ENCODE data around the gene LRRC25.

The LRRC25 gene

GRCh38 chr19:18424122-18424889 lies 26.9 kb upstream of the LRRC25 start:
- no peak for TF ChIP-seq RAD21 (IDR thresholded peaks at IDR 0.05; ENCODE audit: low read depth)
- no peak for TF ChIP-seq TAF1 (IDR thresholded peaks at IDR 0.05; ENCODE audit: low read depth)
- TF ChIP-seq YY1 (IDR thresholded peaks at IDR 0.05; ENCODE audit: low read depth), result no peak
- TF ChIP-seq ZBTB7A (IDR thresholded peaks at IDR 0.05; ENCODE audit: low read depth), result no peak
- no peak for TF ChIP-seq TEAD4 (IDR thresholded peaks at IDR 0.05)
- no peak for TF ChIP-seq TCF12 (IDR thresholded peaks at IDR 0.05; ENCODE audit: low read depth)
- no peak for TF ChIP-seq EGR1 (IDR thresholded peaks at IDR 0.05)
- no peak for TF ChIP-seq FOXM1 (IDR thresholded peaks at IDR 0.05; ENCODE audit: borderline replicate concordance, low read depth)
- no peak for TF ChIP-seq USF1 (IDR thresholded peaks at IDR 0.05)
- TF ChIP-seq EP300 (IDR thresholded peaks at IDR 0.05; ENCODE audit: borderline replicate concordance), result no peak
- no peak for TF ChIP-seq MAX (IDR thresholded peaks at IDR 0.05)
- TF ChIP-seq REST (IDR thresholded peaks at IDR 0.05; ENCODE audit: low read depth), result no peak

- TF ChIP-seq EP300 (IDR thresholded peaks at IDR 0.05; ENCODE audit: borderline replicate concordance), result no peak
- no peak for TF ChIP-seq EGR1 (IDR thresholded peaks at IDR 0.05)
- no peak for TF ChIP-seq YY1 (IDR thresholded peaks at IDR 0.05; ENCODE audit: low read depth)
- TF ChIP-seq TEAD4 (IDR thresholded peaks at IDR 0.05), result no peak
- TF ChIP-seq TAF1 (IDR thresholded peaks at IDR 0.05; ENCODE audit: low read depth), result no peak
- TF ChIP-seq RAD21 (IDR thresholded peaks at IDR 0.05; ENCODE audit: low read depth), result no peak
- TF ChIP-seq MAX (IDR thresholded peaks at IDR 0.05), result no peak
- TF ChIP-seq NFIC (IDR thresholded peaks at IDR 0.05), result no peak
- TF ChIP-seq CREB1 (IDR thresholded peaks at IDR 0.05; ENCODE audit: low read depth), result no peak
- no peak for TF ChIP-seq ZBTB7A (IDR thresholded peaks at IDR 0.05; ENCODE audit: low read depth)
- no peak for TF ChIP-seq FOXM1 (IDR thresholded peaks at IDR 0.05; ENCODE audit: borderline replicate concordance, low read depth)
- no peak for TF ChIP-seq TCF12 (IDR thresholded peaks at IDR 0.05; ENCODE audit: low read depth)
- TF ChIP-seq USF1 (IDR thresholded peaks at IDR 0.05), result no peak
- no peak for TF ChIP-seq CEBPB (IDR thresholded peaks at IDR 0.05)
- TF ChIP-seq REST (IDR thresholded peaks at IDR 0.05; ENCODE audit: low read depth), result no peak
Measured at GRCh38 chr19:18423258-18424020, 26.0 kb upstream of the LRRC25 start.

- TF ChIP-seq CEBPB (IDR thresholded peaks at IDR 0.05) (no peak), EGR1 (IDR thresholded peaks at IDR 0.05) (no peak), EP300 (IDR thresholded peaks at IDR 0.05; ENCODE audit: borderline replicate concordance) (no peak), RAD21 (IDR thresholded peaks at IDR 0.05; ENCODE audit: low read depth) (no peak), TCF12 (IDR thresholded peaks at IDR 0.05; ENCODE audit: low read depth) (no peak), YY1 (IDR thresholded peaks at IDR 0.05; ENCODE audit: low read depth) (no peak), MAX (IDR thresholded peaks at IDR 0.05) (no peak), TAF1 (IDR thresholded peaks at IDR 0.05; ENCODE audit: low read depth) (no peak), TEAD4 (IDR thresholded peaks at IDR 0.05) (no peak), USF1 (IDR thresholded peaks at IDR 0.05) (no peak), NFIC (IDR thresholded peaks at IDR 0.05) (no peak), REST (IDR thresholded peaks at IDR 0.05; ENCODE audit: low read depth) (no peak), ZBTB7A (IDR thresholded peaks at IDR 0.05; ENCODE audit: low read depth) (no peak), FOXM1 (IDR thresholded peaks at IDR 0.05; ENCODE audit: borderline replicate concordance, low read depth) (no peak)
Measured at GRCh38 chr19:18422530-18423191, 25.2 kb upstream of the LRRC25 start.

Measured in Ishikawa (cell line).